Measurements from ENCODE around the gene OR2L8. TPM values are rescaled to one million over a fixed set of nuclear protein-coding genes. Genes with fewer than 3 reads are reported as not detected.

Gene OR2L8
- total RNA-seq (2014; rRNA removed), result not detected in 2 replicates
- Bru-seq, nascent RNA, result percentile 47 among the genes with signal in this experiment
- percentile 37 among the genes with signal in this experiment for BruChase-seq, experiment 1, labeled RNA remaining after a 6-hour chase
- BruChase-seq, experiment 2, labeled RNA remaining after a 2-hour chase, result percentile 46 among the genes with signal in this experiment
- long read RNA-seq, result 0 reads

GRCh38 chr1:247948558-247948957 lies at the start of gene OR2L8:
Gene OR2L8 (plus strand): TSS chr1:247948858. CDS start chr1:247948858, 0 bp downstream.
- Histone ChIP-seq H2AFZ (ENCODE audit: low read length) (no peak within 1 kb of the TSS), H4K20me1 (ENCODE audit: low read length) (no peaks in the 10 kb centered on the region), H3F3A (ENCODE audit: low read length, unreplicated experiment) (no peaks in the 10 kb centered on the region), H3K4me1 (ENCODE audit: insufficient read depth, low read length) (no peaks in the 10 kb centered on the region), H3K9ac (ENCODE audit: low read length) (no peak within 1 kb of the TSS), H3K27ac (ENCODE audit: low read length) (no peak within 1 kb of the TSS), H3K9me2 (replicated peaks; ENCODE audit: low read length) (no peaks in the 10 kb centered on the region), H3K27me3 (ENCODE audit: low read length) (no peaks in the 10 kb centered on the region), H3K79me2 (ENCODE audit: low read length) (no peaks in the 10 kb centered on the region), H3K36me3 (ENCODE audit: low read depth, low read length) (no peaks in the 10 kb centered on the region), H3K4me2 (ENCODE audit: low read length) (no peak within 1 kb of the TSS), H3K4me3 (ENCODE audit: low read length) (no peak within 1 kb of the TSS), H3K9me3 (ENCODE audit: low read length) (no peaks in the 10 kb centered on the region)
- ChIA-PET CTCF (no interaction called here), POLR2A (ENCODE audit: unreplicated experiment) (no interaction called here)
- ATAC-seq (no peak), DNase-seq (no peak)
- TF ChIP-seq CTCF (conservative IDR thresholded peaks at IDR 0.05; ENCODE audit: low read depth, low read length) (no peak), EZH2phosphoT487 (IDR thresholded peaks at IDR 0.05; ENCODE audit: borderline replicate concordance, low read length) (no peak), EZH2 (IDR thresholded peaks at IDR 0.05; ENCODE audit: low read length, unreplicated experiment) (no peak)
- intact Hi-C loops (cut with micrococcal nuclease), result no loop called here
- no TSS peak for BruUV-seq (replicated peaks)

GRCh38 chr1:247904122-247904521 lies 44.5 kb upstream of the OR2L8 start:
- H3F3A ChIP-seq (ENCODE audit: low read length, unreplicated experiment), result no peaks in the 10 kb centered on the region
- H3K4me2 ChIP-seq (ENCODE audit: low read length), result no peak overlapping the region
- H3K4me3 ChIP-seq (ENCODE audit: low read length), result no peak overlapping the region
- POLR2A ChIA-PET (ENCODE audit: unreplicated experiment), result no interaction called here
- no peaks in the 10 kb centered on the region for H3K36me3 ChIP-seq (ENCODE audit: low read depth, low read length)
- CTCF ChIA-PET, result no interaction called here
- H3K9me3 ChIP-seq (ENCODE audit: low read length), result no peaks in the 10 kb centered on the region
- H3K79me2 ChIP-seq (ENCODE audit: low read length), result no peaks in the 10 kb centered on the region
- ATAC-seq, result no peak
- H3K9me2 ChIP-seq (replicated peaks; ENCODE audit: low read length), result no peaks in the 10 kb centered on the region
- intact Hi-C loops (cut with micrococcal nuclease), result no loop called here
- no peaks in the 10 kb centered on the region for H3K27me3 ChIP-seq (ENCODE audit: low read length)
- DNase-seq, result no peak
- H3K4me1 ChIP-seq (ENCODE audit: insufficient read depth, low read length), result peaks cover 20% of the 10 kb centered on the region
- no TSS peak for BruUV-seq (replicated peaks)
- TF ChIP-seq CTCF (conservative IDR thresholded peaks at IDR 0.05; ENCODE audit: low read depth, low read length), result no peak
- TF ChIP-seq EZH2 (IDR thresholded peaks at IDR 0.05; ENCODE audit: low read length, unreplicated experiment), result no peak
- TF ChIP-seq EZH2phosphoT487 (IDR thresholded peaks at IDR 0.05; ENCODE audit: borderline replicate concordance, low read length), result no peak
- H4K20me1 ChIP-seq (ENCODE audit: low read length), result no peaks in the 10 kb centered on the region
- no peak overlapping the region for H3K27ac ChIP-seq (ENCODE audit: low read length)
- no peak overlapping the region for H3K9ac ChIP-seq (ENCODE audit: low read length)
- no peak overlapping the region for H2AFZ ChIP-seq (ENCODE audit: low read length)

GRCh38 chr1:247905181-247905580 lies 43.5 kb upstream of the OR2L8 start:
- POLR2A ChIA-PET (ENCODE audit: unreplicated experiment), result no interaction called here
- H3K36me3 ChIP-seq (ENCODE audit: low read depth, low read length), result no peaks in the 10 kb centered on the region
- DNase-seq, result no peak
- H4K20me1 ChIP-seq (ENCODE audit: low read length), result no peaks in the 10 kb centered on the region
- no peaks in the 10 kb centered on the region for H3K9me2 ChIP-seq (replicated peaks; ENCODE audit: low read length)
- no peaks in the 10 kb centered on the region for H3K9me3 ChIP-seq (ENCODE audit: low read length)
- CTCF ChIA-PET, result no interaction called here
- H3K27me3 ChIP-seq (ENCODE audit: low read length), result no peaks in the 10 kb centered on the region
- H3F3A ChIP-seq (ENCODE audit: low read length, unreplicated experiment), result no peaks in the 10 kb centered on the region
- no peak overlapping the region for H2AFZ ChIP-seq (ENCODE audit: low read length)
- BruUV-seq (replicated peaks), result no TSS peak
- ATAC-seq, result no peak
- H3K4me1 ChIP-seq (ENCODE audit: insufficient read depth, low read length), result peaks cover 20% of the 10 kb centered on the region
- intact Hi-C loops (cut with micrococcal nuclease), result no loop called here
- H3K9ac ChIP-seq (ENCODE audit: low read length), result no peak overlapping the region
- no peak overlapping the region for H3K4me2 ChIP-seq (ENCODE audit: low read length)
- no peak overlapping the region for H3K4me3 ChIP-seq (ENCODE audit: low read length)
- no peak overlapping the region for H3K27ac ChIP-seq (ENCODE audit: low read length)
- H3K79me2 ChIP-seq (ENCODE audit: low read length), result no peaks in the 10 kb centered on the region
- TF ChIP-seq EZH2 (IDR thresholded peaks at IDR 0.05; ENCODE audit: low read length, unreplicated experiment), result no peak
- no peak for TF ChIP-seq CTCF (conservative IDR thresholded peaks at IDR 0.05; ENCODE audit: low read depth, low read length)
- no peak for TF ChIP-seq EZH2phosphoT487 (IDR thresholded peaks at IDR 0.05; ENCODE audit: borderline replicate concordance, low read length)

Measured in PC-3 (cell line).